ENCODE results near the gene BCAR1.

BCAR1 gene

DNA sequence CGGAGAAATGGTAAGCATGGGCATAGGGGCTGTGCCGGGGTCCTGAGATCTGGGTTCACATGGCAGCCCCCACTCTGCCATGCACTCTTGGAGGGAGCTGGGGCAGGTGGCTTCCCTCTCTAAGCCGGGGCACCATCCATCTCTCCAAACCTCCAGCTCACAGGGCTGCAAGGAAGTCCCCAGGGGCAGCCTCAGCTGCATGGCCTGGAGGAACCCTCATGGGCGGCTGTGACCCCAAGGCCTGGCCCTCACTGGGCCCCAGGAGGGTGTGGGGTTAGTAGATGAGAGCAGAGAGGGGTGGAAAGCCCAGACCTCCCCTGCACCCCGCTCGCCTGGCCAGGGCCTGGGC, 47.0 kb downstream of the BCAR1 start:
- H3K4me3 ChIP-seq (ENCODE audit: low read length): no peak overlapping the region
- TF ChIP-seq, protein P1, sequence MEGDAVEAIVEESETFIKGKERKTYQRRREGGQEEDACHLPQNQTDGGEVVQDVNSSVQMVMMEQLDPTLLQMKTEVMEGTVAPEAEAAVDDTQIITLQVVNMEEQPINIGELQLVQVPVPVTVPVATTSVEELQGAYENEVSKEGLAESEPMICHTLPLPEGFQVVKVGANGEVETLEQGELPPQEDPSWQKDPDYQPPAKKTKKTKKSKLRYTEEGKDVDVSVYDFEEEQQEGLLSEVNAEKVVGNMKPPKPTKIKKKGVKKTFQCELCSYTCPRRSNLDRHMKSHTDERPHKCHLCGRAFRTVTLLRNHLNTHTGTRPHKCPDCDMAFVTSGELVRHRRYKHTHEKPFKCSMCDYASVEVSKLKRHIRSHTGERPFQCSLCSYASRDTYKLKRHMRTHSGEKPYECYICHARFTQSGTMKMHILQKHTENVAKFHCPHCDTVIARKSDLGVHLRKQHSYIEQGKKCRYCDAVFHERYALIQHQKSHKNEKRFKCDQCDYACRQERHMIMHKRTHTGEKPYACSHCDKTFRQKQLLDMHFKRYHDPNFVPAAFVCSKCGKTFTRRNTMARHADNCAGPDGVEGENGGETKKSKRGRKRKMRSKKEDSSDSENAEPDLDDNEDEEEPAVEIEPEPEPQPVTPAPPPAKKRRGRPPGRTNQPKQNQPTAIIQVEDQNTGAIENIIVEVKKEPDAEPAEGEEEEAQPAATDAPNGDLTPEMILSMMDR (conservative IDR thresholded peaks at IDR 0.05; ENCODE audit: low read length): no peak
- DNase-seq (ENCODE audit: low read depth): no peak

DNA sequence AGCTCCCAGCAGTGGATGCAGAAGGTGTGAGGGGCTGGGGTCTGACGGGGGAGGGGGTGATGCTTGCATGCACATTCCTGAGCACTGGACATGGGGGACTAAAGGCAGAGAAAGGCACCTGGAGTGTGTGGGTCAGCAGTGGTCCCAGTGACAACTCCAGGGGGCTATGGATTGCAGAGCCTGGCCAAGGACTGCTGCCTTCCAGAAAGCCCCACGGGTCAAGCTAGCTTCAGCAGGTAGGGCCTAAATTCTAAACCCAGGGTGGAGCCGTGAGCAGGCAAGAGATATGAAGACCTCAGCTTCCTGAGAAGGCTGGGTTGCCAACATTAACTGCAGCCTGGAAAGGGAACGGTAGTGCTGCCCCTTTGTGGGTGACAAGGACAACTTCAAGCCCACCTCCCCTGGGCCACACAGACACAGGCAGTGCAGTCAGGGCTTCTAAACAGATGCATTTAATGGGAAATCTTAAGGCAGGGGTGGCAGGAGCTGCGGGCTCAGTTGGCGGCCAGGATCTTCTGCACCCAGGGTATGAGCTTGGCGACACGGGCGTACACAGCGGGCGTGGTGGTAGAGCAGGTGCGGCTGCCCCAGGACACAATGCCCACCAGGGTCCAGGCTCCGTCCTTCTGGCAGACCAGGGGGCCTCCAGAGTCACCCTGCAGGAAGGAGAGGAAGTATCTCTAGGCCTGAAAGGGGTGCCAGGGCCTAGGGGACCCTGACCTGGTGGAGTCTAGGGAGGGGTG, 47.6 kb downstream of the BCAR1 start:
- DNase-seq (ENCODE audit: low read depth): no peak
- TF ChIP-seq, protein P1 (conservative IDR thresholded peaks at IDR 0.05; ENCODE audit: low read length): no peak

DNA sequence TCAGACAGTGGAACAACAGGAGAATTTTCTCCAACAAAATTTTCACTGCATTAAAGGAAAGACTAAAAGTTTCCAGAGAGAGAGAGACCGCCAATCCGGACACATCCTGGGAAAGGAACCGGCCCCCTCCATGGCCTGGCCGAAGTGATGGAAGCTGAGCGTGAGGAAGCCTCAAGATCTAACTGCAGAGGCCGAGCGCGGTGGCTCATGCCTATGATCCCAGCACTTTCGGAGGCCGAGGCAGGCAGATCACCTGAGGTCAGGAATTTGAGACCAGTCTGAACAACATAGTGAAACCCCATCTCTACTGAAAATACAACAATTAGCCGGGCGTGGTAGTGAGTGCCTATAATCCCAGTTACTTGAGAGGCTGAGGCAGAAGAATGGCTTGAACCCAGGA, 48.3 kb downstream of the BCAR1 start:
- TF ChIP-seq, protein P1 (conservative IDR thresholded peaks at IDR 0.05; ENCODE audit: low read length): no peak
- no peak overlapping the region for H3K4me3 ChIP-seq (ENCODE audit: low read length)
- no peak for DNase-seq (ENCODE audit: low read depth)

More for the DNA sequence above, 47.6 kb downstream of the BCAR1 start:
- no peak overlapping the region for H3K4me3 ChIP-seq (ENCODE audit: low read length)

DNA sequence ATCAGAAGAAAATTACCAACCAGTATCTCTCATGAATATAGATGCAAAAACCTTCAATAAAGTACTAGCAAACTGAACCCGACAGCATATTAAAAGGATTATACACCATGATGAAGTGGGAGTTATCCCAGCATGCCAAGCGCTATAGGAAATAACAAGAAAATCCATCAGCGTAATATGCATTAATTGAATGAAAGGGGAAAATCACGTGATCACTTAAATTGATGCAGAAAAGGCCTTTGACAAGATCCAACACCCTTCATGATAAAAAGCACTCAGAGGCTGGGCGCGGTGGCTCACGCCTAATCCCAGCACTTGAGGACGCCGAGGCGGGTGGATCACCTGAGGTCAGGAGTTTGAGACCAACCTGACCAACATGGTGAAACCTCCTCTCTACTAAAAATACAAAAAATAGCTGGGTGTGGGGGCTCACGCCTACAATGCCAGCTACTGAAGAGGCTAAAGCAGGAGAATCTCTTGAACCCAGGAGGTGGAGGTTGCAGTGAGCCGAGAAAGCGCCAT, 49.3 kb downstream of the BCAR1 start:
- DNase-seq (ENCODE audit: low read depth): no peak
- no peak overlapping the region for H3K4me3 ChIP-seq (ENCODE audit: low read length)
- TF ChIP-seq, protein P1 (conservative IDR thresholded peaks at IDR 0.05; ENCODE audit: low read length): no peak

DNA sequence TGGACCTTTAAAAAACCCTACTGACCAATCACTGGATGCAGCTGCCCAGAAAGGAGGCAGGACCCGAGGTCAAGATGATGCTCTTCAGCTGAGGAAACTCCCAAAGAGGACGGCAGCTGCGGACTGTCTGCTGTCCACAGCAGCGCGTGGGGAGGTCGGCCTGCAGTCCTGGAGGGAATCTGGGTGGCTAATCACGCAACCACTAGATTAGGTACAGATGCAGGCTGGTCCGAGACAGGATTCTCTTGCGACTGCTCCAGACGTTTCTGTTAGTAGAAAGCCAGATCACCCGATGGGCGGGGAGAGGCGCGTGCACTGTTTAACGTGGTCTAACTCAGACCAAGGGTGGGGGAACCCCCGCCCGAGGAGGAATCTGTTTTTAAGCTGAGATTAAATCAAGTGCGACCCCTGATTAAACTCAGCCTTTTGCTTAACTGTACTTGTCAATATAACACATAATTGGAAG, 53.3 kb downstream of the BCAR1 start:
- H3K4me3 ChIP-seq (ENCODE audit: low read length): peak overlapping the region; percentile 39
- TF ChIP-seq, protein P1 (conservative IDR thresholded peaks at IDR 0.05; ENCODE audit: low read length): no peak
- DNase-seq (ENCODE audit: low read depth): peak; percentile 66

GRCh38 chr16:75197522-75198134, 53.8 kb downstream of the BCAR1 start:
- TF ChIP-seq, protein P1 (conservative IDR thresholded peaks at IDR 0.05; ENCODE audit: low read length): no peak
- no peak for DNase-seq (ENCODE audit: low read depth)
- no peak overlapping the region for H3K4me3 ChIP-seq (ENCODE audit: low read length)

DNA sequence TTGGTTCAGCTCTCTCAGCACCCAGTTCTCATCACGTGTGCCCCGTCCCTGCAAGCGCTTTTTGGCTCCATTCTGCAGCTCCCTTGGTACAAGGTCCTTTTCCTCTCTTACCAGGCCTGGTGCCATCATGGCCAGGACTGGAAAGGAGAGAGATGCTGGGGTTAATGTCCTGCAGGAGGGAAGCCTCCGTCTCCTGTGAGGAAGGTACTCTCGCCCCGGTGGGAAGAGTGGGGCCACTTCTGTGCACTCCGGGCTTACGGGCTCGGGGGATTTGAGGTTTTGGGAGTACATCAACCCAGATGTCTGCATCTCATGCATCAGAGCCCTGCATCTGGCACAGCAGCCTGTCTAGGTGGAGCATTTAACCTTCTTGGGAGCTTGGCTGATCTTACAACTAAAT, 54.6 kb downstream of the BCAR1 start:
- TF ChIP-seq, protein P1 (conservative IDR thresholded peaks at IDR 0.05; ENCODE audit: low read length): no peak
- DNase-seq (ENCODE audit: low read depth): no peak
- H3K4me3 ChIP-seq (ENCODE audit: low read length): no peak overlapping the region
